Heart right ventricle (tissue), 16 donors: ENCODE results near the gene PHKA2. TPM values are rescaled to one million over a fixed set of nuclear protein-coding genes. Genes with fewer than 3 reads are reported as not detected.
"Not testable (repeated sequence)": the region's sequence is repeated elsewhere in the genome, so short reads cannot be mapped to it uniquely, and the experiment has no call there.

Experiments used
- ATAC-seq, 8 donors: fragments of 200-7000 bp; cut with Tn5 transposase; one replicate each; pipeline ENCODE4 v1.9.1; 2020; ENCODE audit warnings: mild to moderate bottlenecking in 8 of 8, moderate library complexity in 8 of 8, moderate number of reproducible peaks in 1 of 8
- DNase-seq, 2 donors: peaks; one replicate each; pipeline ENCODE4 v3.0.0-alpha.2; 2020
- H3K27ac ChIP-seq, 10 donors: fragments of 200-600 bp; sonication (generic) in 2 of 10; one replicate each; pipeline versions ENCODE4 v1.5.0 to v1.8.0; 2020 to 2022; ENCODE audit warnings: mild to moderate bottlenecking in 3 of 10
- H3K27me3 ChIP-seq, 7 donors: fragments of 200-600 bp; one replicate each; pipeline ENCODE4 v1.8.0; 2021 to 2022; ENCODE audit warnings: mild to moderate bottlenecking in 2 of 7
- H3K36me3 ChIP-seq, 9 donors: fragments of 200-600 bp; sonication (generic) in 1 of 9; one replicate each; pipeline versions ENCODE4 v1.5.0 to v1.8.0; 2020 to 2022; ENCODE audit warnings: mild to moderate bottlenecking in 2 of 9
- H3K4me1 ChIP-seq, 9 donors: fragments of 200-600 bp; sonication (generic) in 1 of 9; one replicate each; pipeline versions ENCODE4 v1.5.0 to v1.8.0; 2020 to 2022; ENCODE audit warnings: mild to moderate bottlenecking in 4 of 9
- H3K4me3 ChIP-seq, 10 donors: fragments of 200-600 bp; sonication (generic) in 2 of 10; one replicate each; pipeline versions ENCODE4 v1.5.0 to v1.8.0; 2020 to 2022; ENCODE audit warnings: mild to moderate bottlenecking in 7 of 10, moderate library complexity in 2 of 10
- H3K9me3 ChIP-seq, 11 donors: fragments of 200-600 bp in 10 of 11; sonication (generic) in 2 of 11; one replicate each; pipeline versions ENCODE4 v1.5.0 to v1.8.0; 2013 to 2022; ENCODE audit warnings: mild to moderate bottlenecking in 2 of 11, control low read depth in 1 of 11, moderate library complexity in 1 of 11
- WGBS, 2 donors: extraction: QIAGEN DNeasy Blood & Tissue Kit; methylation state at CpG; one replicate each; pipeline ENCODE4 v1.1.7; 2013; ENCODE audit warnings: inconsistent platforms in 1 of 2; 5-methylcytosine and 5-hydroxymethylcytosine counted together
- intact Hi-C, 10 donors: fragments of 100-400 bp; cut with DNase I; formaldehyde crosslinking; loops; one replicate each; pipeline versions ENCODE4 v1.11.1 to v1.14.2; 2022
- polyA plus RNA-seq, 2 donors: library from polyadenylated mRNA; stranded (reverse); fragments of 200-250 nt; gene quantifications; one replicate each; pipeline ENCODE4 v1.2.3, GENCODE V29; 2013
- total RNA-seq, 10 donors: library from RNA; stranded (reverse); fragmentation: NEBNext Ultra II Directional in 3 of 10; extraction: Animal tissue kit (Norgen Biotek cat#: 25700) in 3 of 10; gene quantifications; one replicate each; pipeline versions ENCODE4 v1.2.1 to v1.2.4, GENCODE V29; 2021 to 2023
- TF ChIP-seq, protein P1 (sequence below), 9 donors: fragments of 200-600 bp; sonication (generic) in 2 of 9; IDR thresholded peaks; one replicate each; pipeline versions ENCODE4 v1.5.0 to v1.8.0; 2021 to 2022; ENCODE audit warnings: antibody characterized with exemption in 9 of 9, mild to moderate bottlenecking in 5 of 9, moderate library complexity in 1 of 9
- donor health status: Arrhythmogenic right ventricular cardiomyopathy.
- donor health status: ischemic (EF 13 %, LVEDD 7.1; RV severe dilation, severe dysfunction).
- donor health status: healthy with polysubstance abuse.
- donor health status: DM: no; HTN: yes; CAD: no.
- donor health status: DM: no; HTN: no; CAD: no.
- donor health status: ischemic (EF 25% LVEDD 6.9; RV normal size, moderate dysfunction).
- donor health status: ischemic (EF 25% LVEDD 5.7; RV mildly dilated, moderate dysfunction).
- donor health status: healthy.
- donor health status: DM: yes; HTN: yes; CAD: no.
- donor health status: Ischemic cardiomyopathy.
- donor health status: ischemic (EF 35%, LVEDD 5.7; RV mildly dilated, moderate dysfunction).
- donor health status: nonischemic (EF 11% LVEDD 7.7; RV severe dilation, severe dysfunction).
- donor health status: DM: yes; HTN: yes; CAD: no.
- donor health status: PGD.
- donor health status: ischemic (EF 29% LVEDD 5.4; RV normal size, mild dysfunction).
- donor health status: nonischemic (EF 23%, LVEDD 6.1; RV moderate dilation, normal function).

The PHKA2 gene
- total and polyA plus RNA-seq, 12 donors, result 15.6 to 61.1 (median 25.3) TPM

DNA sequence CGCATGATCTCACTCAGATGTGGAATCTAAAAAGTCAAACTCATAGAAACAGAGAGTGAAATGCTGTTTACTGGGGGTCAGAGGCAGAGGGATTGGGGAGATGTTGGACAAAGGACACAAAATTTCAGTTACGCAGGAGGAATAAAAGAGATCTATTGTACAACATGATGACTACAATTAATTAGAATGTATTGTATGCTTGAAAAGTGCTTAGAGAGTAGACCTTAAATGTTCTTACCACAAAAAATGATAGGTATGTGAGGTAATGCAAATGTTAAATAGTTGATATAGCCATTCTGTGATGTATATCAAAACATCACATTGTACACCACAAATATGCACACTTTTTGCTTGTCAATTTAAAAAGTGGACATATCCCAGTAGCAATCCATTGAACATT, 36.1 kb upstream of the PHKA2 start:
- Histone ChIP-seq H3K27ac (no peak overlapping the region), H3K27me3 (no peaks in the 10 kb centered on the region), H3K4me3 (no peak overlapping the region), H3K36me3 (no peaks in the 10 kb centered on the region), H3K4me1 (no peaks in the 10 kb centered on the region), H3K9me3 (no peaks in the 10 kb centered on the region)
- intact Hi-C loops, result loop anchor here in 5 of 10 donors (5.0 to 10.0 kb wide), 3 partner anchors 85 to 315 kb away; no protein-coding TSS in a partner anchor
- TF ChIP-seq, protein P1, sequence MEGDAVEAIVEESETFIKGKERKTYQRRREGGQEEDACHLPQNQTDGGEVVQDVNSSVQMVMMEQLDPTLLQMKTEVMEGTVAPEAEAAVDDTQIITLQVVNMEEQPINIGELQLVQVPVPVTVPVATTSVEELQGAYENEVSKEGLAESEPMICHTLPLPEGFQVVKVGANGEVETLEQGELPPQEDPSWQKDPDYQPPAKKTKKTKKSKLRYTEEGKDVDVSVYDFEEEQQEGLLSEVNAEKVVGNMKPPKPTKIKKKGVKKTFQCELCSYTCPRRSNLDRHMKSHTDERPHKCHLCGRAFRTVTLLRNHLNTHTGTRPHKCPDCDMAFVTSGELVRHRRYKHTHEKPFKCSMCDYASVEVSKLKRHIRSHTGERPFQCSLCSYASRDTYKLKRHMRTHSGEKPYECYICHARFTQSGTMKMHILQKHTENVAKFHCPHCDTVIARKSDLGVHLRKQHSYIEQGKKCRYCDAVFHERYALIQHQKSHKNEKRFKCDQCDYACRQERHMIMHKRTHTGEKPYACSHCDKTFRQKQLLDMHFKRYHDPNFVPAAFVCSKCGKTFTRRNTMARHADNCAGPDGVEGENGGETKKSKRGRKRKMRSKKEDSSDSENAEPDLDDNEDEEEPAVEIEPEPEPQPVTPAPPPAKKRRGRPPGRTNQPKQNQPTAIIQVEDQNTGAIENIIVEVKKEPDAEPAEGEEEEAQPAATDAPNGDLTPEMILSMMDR (IDR thresholded peaks at IDR 0.05), result no peak
- ATAC-seq (no peak), DNase-seq (no peak)
- WGBS, 2 donors, result 90 to 95% methylated on average over 2 of the region's 2 CpGs

GRCh38 chrX:19017271-19017670, 33.4 kb upstream of the PHKA2 start:
- ATAC-seq, result no peak

DNA sequence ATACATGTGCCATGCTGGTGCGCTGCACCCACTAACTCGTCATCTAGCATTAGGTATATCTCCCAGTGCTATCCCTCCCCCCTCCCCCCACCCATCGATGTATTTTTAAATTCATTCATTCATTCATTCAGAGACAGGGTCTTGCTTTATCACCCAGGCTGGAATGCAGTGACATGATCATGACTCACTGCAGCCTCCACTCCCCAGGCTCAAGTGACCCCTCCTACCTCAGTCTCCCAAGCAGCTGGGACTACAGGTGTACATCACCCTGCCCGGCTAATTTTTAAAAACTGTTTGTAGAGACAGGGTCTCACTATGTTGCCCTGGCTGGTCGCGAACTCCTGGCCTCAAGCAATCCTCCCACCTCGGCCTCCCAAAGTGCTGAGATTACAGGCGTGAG, 32.7 kb upstream of the PHKA2 start:
- H3K4me3 ChIP-seq, H3K36me3 ChIP-seq, H3K4me1 ChIP-seq, DNase-seq, H3K27me3 ChIP-seq, H3K9me3 ChIP-seq, H3K27ac ChIP-seq, ATAC-seq: not testable (repeated sequence)
- WGBS, 2 donors, result 92 to 94% methylated on average over 6 to 7 of the region's 8 CpGs
- intact Hi-C loops, result loop anchor here in 5 of 10 donors (5.0 to 10.0 kb wide), 3 partner anchors 82 to 318 kb away; no protein-coding TSS in a partner anchor

More at GRCh38 chrX:19017271-19017670, 33.4 kb upstream of the PHKA2 start:
- no peak overlapping the region for H3K27ac ChIP-seq
- no peaks in the 10 kb centered on the region for H3K9me3 ChIP-seq
- no peaks in the 10 kb centered on the region for H3K4me1 ChIP-seq
- H3K4me3 ChIP-seq, result no peak overlapping the region
- TF ChIP-seq, protein P1 (IDR thresholded peaks at IDR 0.05), result peak in 7 of 9 donors; percentile 36 to 54 (median 46)
- no peaks in the 10 kb centered on the region for H3K36me3 ChIP-seq
- no peaks in the 10 kb centered on the region for H3K27me3 ChIP-seq
- 29 to 42% methylated on average over 3 of the region's 3 CpGs for WGBS, 2 donors
- intact Hi-C loops, result loop anchor here in 5 of 10 donors (5.0 to 10.0 kb wide), 3 partner anchors 82 to 318 kb away; no protein-coding TSS in a partner anchor
- DNase-seq, result peak in 1 of 2 donors; percentile 7

- TF ChIP-seq, protein P1 (IDR thresholded peaks at IDR 0.05), result no peak
- ATAC-seq (no peak), DNase-seq (no peak)
- Histone ChIP-seq H3K9me3 (no peaks in the 10 kb centered on the region), H3K4me3 (no peak overlapping the region), H3K4me1 (no peaks in the 10 kb centered on the region), H3K36me3 (peaks cover 0 to 10% (median 0%) of the 10 kb centered on the region in 9 donors), H3K27ac (no peak overlapping the region), H3K27me3 (no peaks in the 10 kb centered on the region)
- intact Hi-C loops, result no loop called here
- WGBS, 2 donors, result 94 to 98% methylated on average over 4 of the region's 4 CpGs
Measured at GRCh38 chrX:19007868-19008267, 24.0 kb upstream of the PHKA2 start.

GRCh38 chrX:19007011-19007410, 23.1 kb upstream of the PHKA2 start:
- H3K9me3 ChIP-seq, result no peaks in the 10 kb centered on the region
- no peaks in the 10 kb centered on the region for H3K27me3 ChIP-seq
- H3K27ac ChIP-seq, result no peak overlapping the region
- intact Hi-C loops, result no loop called here
- no peak overlapping the region for H3K4me3 ChIP-seq
- 79 to 95% methylated on average over 7 of the region's 7 CpGs for WGBS, 2 donors
- no peaks in the 10 kb centered on the region for H3K4me1 ChIP-seq
- no peak for DNase-seq
- H3K36me3 ChIP-seq, result peaks cover 0 to 10% (median 0%) of the 10 kb centered on the region in 9 donors
- TF ChIP-seq, protein P1 (IDR thresholded peaks at IDR 0.05), result no peak
- no peak for ATAC-seq
